Suppressor macrophage treated with lipopolysaccharide for 1 hour (primary cell): ENCODE measurements around the gene U2AF1.
"Not testable (repeated sequence)": the region's sequence is repeated elsewhere in the genome, so short reads cannot be mapped to it uniquely, and the experiment has no call there.

ENCODE experiments used
- DNase-seq, 3 donors: peaks; one replicate each; pipeline ENCODE4 v3.0.0-alpha.2; 2020 to 2022

Gene U2AF1

GRCh38 chr21:43076023-43076637, 31.2 kb downstream of the U2AF1 start:
- not testable (repeated sequence) for DNase-seq

GRCh38 chr21:43075170-43076022, 32.0 kb downstream of the U2AF1 start, which contains the start of gene CBS:
Gene CBS (minus strand): TSS chr21:43075835. CDS start chr21:43072193, 3,642 bp downstream.
- not testable (repeated sequence) for DNase-seq

DNA sequence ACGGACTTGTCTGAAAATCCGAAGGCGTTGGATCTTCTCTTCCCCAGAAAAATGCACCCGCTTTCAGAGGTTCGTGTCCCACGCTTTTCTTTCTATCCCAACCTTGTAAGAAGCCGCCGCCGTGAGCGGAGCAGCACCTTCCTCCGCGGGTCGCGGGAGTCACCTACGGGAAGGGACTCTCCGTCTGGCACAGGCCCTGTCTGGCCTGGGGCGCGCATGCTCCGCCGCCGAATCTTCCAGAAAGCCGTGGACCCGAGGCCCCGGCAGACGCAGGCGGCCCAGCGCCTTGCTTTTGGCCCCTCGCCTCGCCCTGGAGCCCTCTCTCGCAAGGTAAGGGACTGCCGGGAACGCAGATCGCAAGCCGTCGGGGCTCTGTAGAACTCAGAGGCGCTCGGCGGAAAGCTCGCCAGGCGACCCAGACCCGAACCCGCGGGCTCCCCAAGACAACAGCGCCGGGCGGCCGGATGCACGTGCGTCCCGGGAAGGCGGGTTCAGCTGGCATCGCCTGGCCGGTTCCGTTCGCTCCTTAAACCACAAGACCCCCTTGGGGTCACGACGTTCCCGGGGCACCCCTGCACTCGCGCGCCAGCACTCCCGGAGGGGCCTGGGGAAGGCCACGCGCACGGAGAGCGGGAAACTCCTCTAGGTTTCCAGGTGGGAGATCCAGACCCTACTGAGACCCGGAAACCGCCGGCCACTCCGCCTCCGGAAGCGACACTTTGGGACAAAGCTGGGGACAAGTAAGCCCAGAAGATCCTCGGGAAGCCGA, 32.8 kb downstream of the U2AF1 start:
- DNase-seq: not testable (repeated sequence)

- not testable (repeated sequence) for DNase-seq
Observed at GRCh38 chr21:43072742-43073141, 34.6 kb downstream of the U2AF1 start.

DNA sequence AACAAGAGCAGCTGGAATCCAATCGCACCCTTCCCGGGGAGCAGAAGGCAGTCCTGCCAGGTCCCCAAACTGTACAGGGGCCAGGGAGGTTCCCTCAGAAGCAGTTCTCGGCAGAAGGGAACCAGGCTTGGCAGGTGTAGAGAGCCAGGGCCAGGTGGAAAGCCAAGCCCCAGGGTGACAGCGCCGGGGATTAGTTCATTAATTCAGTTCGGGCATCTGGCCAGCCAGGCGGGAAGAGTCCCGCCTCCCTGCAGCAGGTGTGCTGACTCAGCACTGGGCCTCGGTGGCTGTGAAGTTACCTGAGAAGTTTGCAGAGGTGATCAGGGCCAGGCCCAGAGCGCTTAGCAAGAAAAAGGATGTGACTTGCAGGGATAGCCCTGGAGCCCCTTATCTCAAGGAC, 37.7 kb downstream of the U2AF1 start:
- DNase-seq: not testable (repeated sequence)

GRCh38 chr21:43068065-43068464, 39.3 kb downstream of the U2AF1 start:
- DNase-seq: not testable (repeated sequence)

- not testable (repeated sequence) for DNase-seq
Observed at GRCh38 chr21:43066690-43067089, 40.7 kb downstream of the U2AF1 start.

DNA sequence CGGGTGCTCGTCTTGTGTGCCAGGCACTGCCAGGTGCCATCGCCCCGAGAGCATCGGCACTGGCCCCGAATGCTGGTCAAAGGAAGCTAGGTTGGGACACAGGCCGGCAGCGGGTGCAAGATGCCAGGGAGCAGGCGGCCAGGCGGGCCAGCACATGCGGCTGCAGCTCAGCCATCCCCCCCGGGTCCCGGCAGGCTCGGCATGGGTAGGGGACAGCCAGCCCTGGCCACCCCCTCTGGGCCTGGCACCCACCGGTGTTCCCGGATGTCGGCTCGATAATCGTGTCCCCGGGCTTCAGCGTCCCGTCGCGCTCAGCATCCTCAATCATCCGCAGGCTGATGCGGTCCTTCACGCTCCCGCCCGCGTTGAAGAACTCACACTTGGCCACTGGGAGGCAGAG, 41.4 kb downstream of the U2AF1 start:
- DNase-seq: not testable (repeated sequence)

GRCh38 chr21:43064265-43064917, 43.0 kb downstream of the U2AF1 start:
- not testable (repeated sequence) for DNase-seq

DNA sequence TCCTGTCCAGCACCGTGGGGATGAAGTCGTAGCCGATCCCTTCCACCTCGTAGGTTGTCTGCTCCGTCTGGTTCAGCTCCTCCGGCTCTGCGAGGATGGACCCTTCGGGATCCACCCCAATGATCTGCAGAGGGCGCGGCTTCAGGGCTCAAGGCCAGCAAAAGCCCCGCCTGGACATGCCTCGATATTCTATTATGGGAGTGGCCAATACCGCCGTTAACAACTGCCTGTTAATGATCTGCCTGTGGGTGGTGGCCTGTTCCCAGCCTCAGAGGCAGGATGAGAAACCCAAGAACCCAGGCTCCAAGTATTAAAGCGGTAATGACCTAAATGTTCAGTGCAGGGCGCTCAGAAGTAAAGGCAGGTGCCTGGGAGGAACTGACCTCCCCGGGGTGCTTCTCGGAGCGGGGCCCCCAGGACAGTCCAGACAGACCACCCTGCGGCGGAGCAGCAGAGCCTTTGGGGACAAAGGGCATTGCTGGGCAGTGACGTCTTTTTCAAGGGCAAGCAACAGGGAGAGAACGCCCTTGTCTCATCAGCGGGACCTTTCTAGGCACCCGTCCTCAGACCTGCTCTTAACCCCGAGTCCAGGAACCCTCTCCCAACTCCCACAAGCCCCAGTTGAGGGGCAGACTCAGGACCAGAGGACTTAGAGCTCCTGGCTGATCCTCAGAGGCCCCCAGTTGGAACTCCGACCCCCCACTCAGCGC, 44.3 kb downstream of the U2AF1 start:
- not testable (repeated sequence) for DNase-seq

GRCh38 chr21:43053112-43053511, 54.3 kb downstream of the U2AF1 start:
- DNase-seq: not testable (repeated sequence)

GRCh38 chr21:43045876-43046821, 61.2 kb downstream of the U2AF1 start:
- not testable (repeated sequence) for DNase-seq

DNA sequence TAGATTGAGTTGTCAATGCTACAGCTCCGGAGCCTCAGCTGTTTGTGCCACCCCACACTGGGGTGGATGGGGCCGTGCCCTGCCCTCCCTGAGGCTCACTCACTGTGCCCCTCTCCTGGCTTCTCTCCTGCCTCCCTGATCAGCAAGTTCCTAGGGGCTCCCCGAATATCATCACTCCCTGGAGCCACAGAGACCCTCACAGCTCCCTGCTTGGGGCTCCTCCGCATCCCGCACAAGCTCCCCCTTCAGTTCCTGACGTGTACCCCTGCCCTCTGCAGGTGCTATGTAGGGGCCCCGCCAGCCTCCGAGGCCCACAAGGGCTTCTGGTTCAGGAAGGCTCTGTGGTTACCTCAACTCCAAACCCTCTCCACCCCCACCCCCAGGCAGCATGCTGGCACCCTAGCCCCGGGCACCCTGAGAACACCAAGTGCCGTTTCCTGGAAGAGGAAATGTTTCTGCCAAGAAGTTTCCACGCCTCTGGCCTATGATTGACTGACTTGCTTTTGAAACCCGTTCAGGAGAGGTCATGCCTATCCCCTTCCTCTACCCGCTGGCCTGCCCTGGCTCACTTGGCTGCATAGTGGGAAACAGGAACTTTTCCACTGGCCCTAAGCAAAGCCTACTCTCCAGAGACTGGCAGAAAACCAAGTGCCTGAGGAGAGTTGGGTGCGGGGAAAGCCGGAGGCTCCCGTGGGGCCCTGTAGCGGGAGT, 62.0 kb downstream of the U2AF1 start:
- DNase-seq: not testable (repeated sequence)

GRCh38 chr21:43044547-43044946, 62.8 kb downstream of the U2AF1 start:
- DNase-seq: not testable (repeated sequence)

DNA sequence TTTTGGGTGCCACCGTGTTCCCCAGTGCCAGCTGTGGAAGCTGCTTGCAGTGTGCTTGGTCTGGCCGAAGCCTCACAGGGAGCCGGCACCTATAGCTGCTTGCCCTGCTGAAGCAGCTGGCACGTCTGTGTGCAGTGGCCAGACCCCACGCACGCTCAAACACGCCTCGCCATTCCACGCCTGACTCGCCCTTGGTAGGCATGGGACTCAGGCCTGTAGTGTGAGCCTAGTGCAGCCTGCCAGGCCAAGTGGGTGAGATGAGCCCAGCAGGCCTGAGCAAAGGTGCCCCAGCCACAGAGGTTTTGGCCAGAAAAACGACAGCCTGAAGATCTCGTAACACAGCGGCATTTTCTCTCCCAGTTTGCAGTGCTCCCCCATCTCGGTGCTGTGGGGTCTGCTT, 64.1 kb downstream of the U2AF1 start:
- DNase-seq: not testable (repeated sequence)
